Astrocyte (in vitro differentiated cells and primary cell): Measurements from ENCODE around the gene RALGAPA2. TPM values are rescaled to one million over a fixed set of nuclear protein-coding genes. Genes with fewer than 3 reads are reported as not detected.

Experiments used
- DNase-seq: peaks from one replicate; pipeline ENCODE4 v3.0.0-alpha.2; 2010; ENCODE audit warnings: low read depth
- FAIRE-seq: peaks from 2 replicates; lab custom pipeline; 2011; peaks lifted over from hg19 to GRCh38; lab: Jason Lieb, UNC
- H2AFZ ChIP-seq: 2 replicates; pipeline ENCODE4 v1.6.0; 2012; ENCODE audit warnings: low read depth, low read length, inconsistent platforms
- H3K27ac ChIP-seq: 2 replicates; pipeline ENCODE4 v1.5.1; 2011; ENCODE audit warnings: low read depth, low read length, inconsistent platforms
- H3K27me3 ChIP-seq: 2 replicates; pipeline ENCODE4 v1.6.0; 2011; ENCODE audit warnings: low read length, inconsistent platforms; ENCODE audit not compliant: insufficient read depth
- H3K36me3 ChIP-seq: 2 replicates; pipeline ENCODE4 v1.5.1; 2011; ENCODE audit warnings: low read length, inconsistent platforms; ENCODE audit not compliant: insufficient read depth
- H3K4me1 ChIP-seq: 2 replicates; pipeline ENCODE4 v1.5.1; 2011; ENCODE audit warnings: low read length, inconsistent platforms; ENCODE audit not compliant: insufficient read depth
- H3K4me2 ChIP-seq: 2 replicates; pipeline ENCODE4 v1.6.0; 2012; ENCODE audit warnings: low read length, inconsistent platforms
- H3K4me3 ChIP-seq: 2 replicates; pipeline ENCODE4 v1.5.1; 2011; ENCODE audit warnings: low read depth, mild to moderate bottlenecking, low read length, inconsistent platforms; ENCODE audit not compliant: insufficient read depth
- H3K79me2 ChIP-seq: 2 replicates; pipeline ENCODE4 v1.6.0; 2012; ENCODE audit warnings: mild to moderate bottlenecking, low read length, inconsistent platforms; ENCODE audit not compliant: insufficient read depth
- H3K9ac ChIP-seq: 2 replicates; pipeline ENCODE4 v1.6.0; 2012; ENCODE audit warnings: mild to moderate bottlenecking, low read length, inconsistent platforms
- H3K9me3 ChIP-seq: 2 replicates; pipeline ENCODE4 v1.5.1; 2012; ENCODE audit warnings: low read depth, mild to moderate bottlenecking, low read length, inconsistent platforms; ENCODE audit not compliant: insufficient read depth
- H4K20me1 ChIP-seq: 2 replicates; pipeline ENCODE4 v1.6.0; 2012; ENCODE audit warnings: low read length, inconsistent platforms; ENCODE audit not compliant: insufficient read depth
- H3K27ac Mint-ChIP-seq: one replicate; pipeline ENCODE4 v1.8.0; 2021; ENCODE audit warnings: mild to moderate bottlenecking, mixed read lengths; ENCODE audit not compliant: unreplicated experiment
- H3K27me3 Mint-ChIP-seq: one replicate; pipeline ENCODE4 v1.8.0; 2021; ENCODE audit warnings: low read depth, mixed read lengths; ENCODE audit not compliant: unreplicated experiment
- H3K36me3 Mint-ChIP-seq: one replicate; pipeline ENCODE4 v1.8.0; 2021; ENCODE audit warnings: low read depth, mixed read lengths; ENCODE audit not compliant: unreplicated experiment
- H3K4me1 Mint-ChIP-seq: one replicate; pipeline ENCODE4 v1.8.0; 2021; ENCODE audit warnings: low read depth, mixed read lengths; ENCODE audit not compliant: unreplicated experiment
- H3K4me3 Mint-ChIP-seq: one replicate; pipeline ENCODE4 v1.8.0; 2021; ENCODE audit warnings: mild to moderate bottlenecking, moderate library complexity, mixed read lengths; ENCODE audit not compliant: unreplicated experiment
- H3K9me3 Mint-ChIP-seq: one replicate; pipeline ENCODE4 v1.8.0; 2021; ENCODE audit warnings: mild to moderate bottlenecking, mixed read lengths; ENCODE audit not compliant: unreplicated experiment
- EZH2 ChIP-seq: IDR thresholded peaks from 2 replicates; pipeline ENCODE4 v1.6.1; 2012; ENCODE audit warnings: mild to moderate bottlenecking, low read length, inconsistent platforms; ENCODE audit not compliant: insufficient read depth
- total RNA-seq: library from RNA; stranded (reverse); gene quantifications from 2 replicates; pipeline ENCODE4 v1.2.1, GENCODE V29; 2021
- TF ChIP-seq, protein P1 (sequence below): IDR thresholded peaks from 2 replicates; pipeline ENCODE4 v1.5.1; 2011; ENCODE audit warnings: low read depth, mild to moderate bottlenecking, inconsistent platforms, low read length, moderate library complexity; ENCODE audit not compliant: insufficient read depth

The RALGAPA2 gene
- total RNA-seq, 1 donor from 2014 or later = 6.6 TPM

DNA sequence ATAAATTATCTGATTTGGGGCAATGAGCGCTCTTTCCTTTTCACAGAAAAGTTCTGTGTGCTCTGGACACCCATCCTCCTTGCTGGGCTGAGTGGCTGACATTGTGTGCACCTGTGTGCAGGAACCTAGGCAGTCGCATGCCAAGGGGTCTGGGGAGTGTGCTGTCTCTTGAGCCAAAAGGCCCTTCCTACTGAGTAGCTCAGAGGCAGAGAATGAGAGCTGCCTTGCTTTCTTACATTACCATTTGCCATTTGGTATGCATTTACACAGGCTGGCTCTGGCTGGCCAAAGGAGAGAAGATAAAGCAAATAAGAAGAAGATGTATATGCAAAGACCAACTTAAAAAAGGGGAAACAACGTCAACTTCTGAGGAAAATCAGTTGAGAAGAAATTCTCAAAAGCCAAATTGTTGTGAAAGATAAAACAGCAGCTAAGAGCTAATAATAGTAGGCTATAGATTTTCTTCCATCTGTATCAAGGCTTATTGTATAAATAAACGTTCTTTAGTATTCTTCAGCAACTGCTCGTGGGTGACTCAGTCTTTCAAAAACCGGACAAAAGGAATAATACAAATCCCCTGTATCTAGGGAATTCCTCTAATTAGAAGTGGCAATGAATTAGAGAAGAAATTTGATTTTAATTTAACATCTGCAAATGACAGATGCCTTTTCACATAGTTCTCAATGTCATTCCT lies 222.6 kb downstream of the RALGAPA2 start:
- no peak overlapping the region for H3K4me3 Mint-ChIP-seq
- Histone ChIP-seq H3K27ac (peak overlapping the region; percentile 10), H3K36me3 (no peaks in the 10 kb centered on the region), H2AFZ (no peak overlapping the region), H3K27me3 (no peaks in the 10 kb centered on the region), H4K20me1 (no peaks in the 10 kb centered on the region), H3K9me3 (no peaks in the 10 kb centered on the region), H3K9ac (no peak overlapping the region), H3K4me3 (no peak overlapping the region), H3K4me1 (peaks cover 38% of the 10 kb centered on the region), H3K4me2 (peak overlapping the region; percentile 55), H3K79me2 (no peaks in the 10 kb centered on the region)
- no peak for DNase-seq
- no peak for FAIRE-seq
- no peak overlapping the region for H3K27ac Mint-ChIP-seq
- peaks cover 6% of the 10 kb centered on the region for H3K36me3 Mint-ChIP-seq
- H3K4me1 Mint-ChIP-seq = peaks cover 19% of the 10 kb centered on the region
- TF ChIP-seq, protein P1, sequence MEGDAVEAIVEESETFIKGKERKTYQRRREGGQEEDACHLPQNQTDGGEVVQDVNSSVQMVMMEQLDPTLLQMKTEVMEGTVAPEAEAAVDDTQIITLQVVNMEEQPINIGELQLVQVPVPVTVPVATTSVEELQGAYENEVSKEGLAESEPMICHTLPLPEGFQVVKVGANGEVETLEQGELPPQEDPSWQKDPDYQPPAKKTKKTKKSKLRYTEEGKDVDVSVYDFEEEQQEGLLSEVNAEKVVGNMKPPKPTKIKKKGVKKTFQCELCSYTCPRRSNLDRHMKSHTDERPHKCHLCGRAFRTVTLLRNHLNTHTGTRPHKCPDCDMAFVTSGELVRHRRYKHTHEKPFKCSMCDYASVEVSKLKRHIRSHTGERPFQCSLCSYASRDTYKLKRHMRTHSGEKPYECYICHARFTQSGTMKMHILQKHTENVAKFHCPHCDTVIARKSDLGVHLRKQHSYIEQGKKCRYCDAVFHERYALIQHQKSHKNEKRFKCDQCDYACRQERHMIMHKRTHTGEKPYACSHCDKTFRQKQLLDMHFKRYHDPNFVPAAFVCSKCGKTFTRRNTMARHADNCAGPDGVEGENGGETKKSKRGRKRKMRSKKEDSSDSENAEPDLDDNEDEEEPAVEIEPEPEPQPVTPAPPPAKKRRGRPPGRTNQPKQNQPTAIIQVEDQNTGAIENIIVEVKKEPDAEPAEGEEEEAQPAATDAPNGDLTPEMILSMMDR = no peak
- TF ChIP-seq EZH2 = no peak
- H3K27me3 Mint-ChIP-seq = no peaks in the 10 kb centered on the region
- peaks cover 11% of the 10 kb centered on the region for H3K9me3 Mint-ChIP-seq

DNA sequence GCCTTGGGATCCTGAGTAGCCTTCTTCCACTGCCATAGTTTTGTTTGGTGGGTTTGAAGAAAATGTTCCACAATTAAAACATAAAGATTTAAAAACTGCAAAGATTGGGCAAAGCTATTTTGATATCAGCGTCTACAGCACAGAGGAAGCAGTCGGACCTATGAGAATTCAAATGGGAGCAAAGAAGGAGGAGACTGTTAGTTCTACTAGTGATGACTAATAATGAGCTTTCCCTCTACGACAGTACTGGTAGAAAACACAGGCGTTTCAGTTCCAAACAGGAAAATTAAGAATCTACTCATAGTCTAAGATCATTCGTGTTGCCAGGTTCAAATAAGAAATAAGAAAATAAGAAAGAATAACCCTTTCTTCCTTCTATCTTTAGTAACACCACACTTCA lies 223.4 kb downstream of the RALGAPA2 start:
- Mint-ChIP-seq H3K4me1 (peaks cover 19% of the 10 kb centered on the region), H3K4me3 (no peak overlapping the region), H3K9me3 (peaks cover 11% of the 10 kb centered on the region), H3K27ac (no peak overlapping the region), H3K27me3 (no peaks in the 10 kb centered on the region), H3K36me3 (peaks cover 6% of the 10 kb centered on the region)
- Histone ChIP-seq H3K4me2 (peak overlapping the region; percentile 18), H3K9me3 (no peaks in the 10 kb centered on the region), H2AFZ (no peak overlapping the region), H3K27me3 (no peaks in the 10 kb centered on the region), H3K9ac (no peak overlapping the region), H3K36me3 (no peaks in the 10 kb centered on the region), H3K79me2 (no peaks in the 10 kb centered on the region), H3K4me1 (peaks cover 38% of the 10 kb centered on the region), H4K20me1 (no peaks in the 10 kb centered on the region), H3K4me3 (no peak overlapping the region), H3K27ac (no peak overlapping the region)
- DNase-seq (peak; percentile 50), FAIRE-seq (no peak)
- TF ChIP-seq EZH2 = no peak
- TF ChIP-seq, protein P1 = no peak

DNA sequence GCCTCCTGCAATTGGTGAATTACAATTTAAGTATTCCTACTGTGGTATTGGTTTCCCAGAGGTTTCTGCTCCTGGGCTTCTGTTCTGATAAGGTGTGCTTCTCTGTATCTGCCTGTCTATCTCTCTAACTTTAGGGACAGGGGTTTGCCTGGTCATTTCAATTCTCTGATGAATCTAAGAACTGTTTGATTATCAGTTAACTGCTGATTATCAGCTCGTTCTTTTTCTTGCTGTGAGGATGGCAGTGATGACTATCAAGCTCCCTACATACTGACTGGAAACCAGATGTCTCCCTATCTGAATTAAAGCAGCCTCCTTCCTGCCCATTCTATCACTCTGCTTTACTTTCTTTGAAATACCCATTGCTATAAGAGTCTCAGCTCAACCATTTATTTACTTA lies 224.1 kb downstream of the RALGAPA2 start:
- peaks cover 11% of the 10 kb centered on the region for H3K9me3 Mint-ChIP-seq
- Histone ChIP-seq H3K36me3 (no peaks in the 10 kb centered on the region), H3K4me2 (no peak overlapping the region), H3K27ac (no peak overlapping the region), H4K20me1 (no peaks in the 10 kb centered on the region), H3K27me3 (no peaks in the 10 kb centered on the region), H3K4me3 (no peak overlapping the region), H3K79me2 (no peaks in the 10 kb centered on the region), H2AFZ (no peak overlapping the region), H3K4me1 (peaks cover 38% of the 10 kb centered on the region), H3K9me3 (no peaks in the 10 kb centered on the region), H3K9ac (no peak overlapping the region)
- no peak overlapping the region for H3K27ac Mint-ChIP-seq
- H3K4me3 Mint-ChIP-seq = no peak overlapping the region
- H3K4me1 Mint-ChIP-seq = peaks cover 19% of the 10 kb centered on the region
- FAIRE-seq = no peak
- no peaks in the 10 kb centered on the region for H3K27me3 Mint-ChIP-seq
- peaks cover 6% of the 10 kb centered on the region for H3K36me3 Mint-ChIP-seq
- no peak for DNase-seq
- TF ChIP-seq EZH2 = no peak
- TF ChIP-seq, protein P1 = no peak
